Urinary bladder (tissue), 4 donors: Measurements from ENCODE around the gene LY9. TPM values are rescaled to one million over a fixed set of nuclear protein-coding genes. Genes with fewer than 3 reads are reported as not detected.

Experiments
- DNase-seq: peaks from one replicate; pipeline ENCODE4 v3.0.0-alpha.2; 2015; ENCODE audit errors: extremely low spot score
- H3K27ac ChIP-seq: one replicate; pipeline ENCODE4 v1.5.1; 2013; ENCODE audit warnings: low read depth, mild to moderate bottlenecking, moderate library complexity
- H3K36me3 ChIP-seq: one replicate; pipeline ENCODE4 v1.6.1; 2013; ENCODE audit warnings: mild to moderate bottlenecking, moderate library complexity; ENCODE audit not compliant: insufficient read depth
- H3K4me1 ChIP-seq: one replicate; pipeline ENCODE4 v1.6.1; 2013; ENCODE audit warnings: mild to moderate bottlenecking, moderate library complexity; ENCODE audit not compliant: insufficient read depth
- H3K4me3 ChIP-seq: one replicate; pipeline ENCODE4 v1.5.1; 2013; ENCODE audit warnings: low read depth, low read length
- WGBS: extraction: QIAGEN DNeasy Blood & Tissue Kit; methylation state at CpG from one replicate; pipeline ENCODE4 v1.1.7; 2013; 5-methylcytosine and 5-hydroxymethylcytosine counted together
- polyA plus RNA-seq: library from polyadenylated mRNA; stranded (reverse); fragments of 200-250 nt; gene quantifications from one replicate; pipeline ENCODE4 v1.2.3, GENCODE V29; 2013
- total RNA-seq: library from RNA; depleted of rRNA; stranded (reverse); fragments of >200 nt; gene quantifications from one replicate; pipeline ENCODE4 v1.2.3, GENCODE V29; 2014
- donor health status: healthy with polysubstance abuse.
- donor health status: healthy.

Gene LY9
- total and polyA plus RNA-seq, 2 donors: 0.11 to 0.49 TPM

GRCh38 chr1:160801836-160802580 is 6.0 kb downstream of the LY9 start:
- 94% methylated on average over 43 of the region's 43 CpGs for WGBS
- no peak overlapping the region for H3K4me3 ChIP-seq
- DNase-seq: no peak
- H3K36me3 ChIP-seq: no peaks in the 10 kb centered on the region
- H3K27ac ChIP-seq: no peak overlapping the region
- H3K4me1 ChIP-seq: no peaks in the 10 kb centered on the region

GRCh38 chr1:160806109-160806665 is 10.2 kb downstream of the LY9 start:
- H3K4me3 ChIP-seq: no peak overlapping the region
- H3K36me3 ChIP-seq: no peaks in the 10 kb centered on the region
- no peak for DNase-seq
- WGBS: 70% methylated on average over 1 of the region's 1 CpG
- no peaks in the 10 kb centered on the region for H3K4me1 ChIP-seq
- H3K27ac ChIP-seq: no peak overlapping the region

GRCh38 chr1:160806784-160807183 is 10.8 kb downstream of the LY9 start:
- no peak overlapping the region for H3K4me3 ChIP-seq
- H3K27ac ChIP-seq: no peak overlapping the region
- H3K4me1 ChIP-seq: no peaks in the 10 kb centered on the region
- no peaks in the 10 kb centered on the region for H3K36me3 ChIP-seq
- no peak for DNase-seq

- no peak overlapping the region for H3K4me3 ChIP-seq
- no peak for DNase-seq
- no peak overlapping the region for H3K27ac ChIP-seq
- no peaks in the 10 kb centered on the region for H3K36me3 ChIP-seq
- H3K4me1 ChIP-seq: no peaks in the 10 kb centered on the region
- WGBS: 80% methylated on average over 3 of the region's 3 CpGs
Measured at GRCh38 chr1:160807247-160807646, 11.3 kb downstream of the LY9 start.

GRCh38 chr1:160807738-160808137 is 11.8 kb downstream of the LY9 start:
- H3K4me3 ChIP-seq: no peak overlapping the region
- 89% methylated on average over 2 of the region's 2 CpGs for WGBS
- no peak overlapping the region for H3K27ac ChIP-seq
- no peaks in the 10 kb centered on the region for H3K36me3 ChIP-seq
- no peak for DNase-seq
- H3K4me1 ChIP-seq: no peaks in the 10 kb centered on the region

- Histone ChIP-seq H3K36me3 (no peaks in the 10 kb centered on the region), H3K27ac (no peak overlapping the region), H3K4me1 (no peaks in the 10 kb centered on the region), H3K4me3 (no peak overlapping the region)
- DNase-seq: no peak
- WGBS: 92% methylated on average over 3 of the region's 3 CpGs
Measured at GRCh38 chr1:160808289-160808688, 12.3 kb downstream of the LY9 start.

- Histone ChIP-seq H3K36me3 (no peaks in the 10 kb centered on the region), H3K27ac (no peak overlapping the region), H3K4me3 (no peak overlapping the region), H3K4me1 (no peaks in the 10 kb centered on the region)
- DNase-seq: no peak
- 27% methylated on average over 1 of the region's 1 CpG for WGBS
Measured at GRCh38 chr1:160810486-160810885, 14.5 kb downstream of the LY9 start.

- DNase-seq: no peak
- Histone ChIP-seq H3K4me3 (no peak overlapping the region), H3K4me1 (no peaks in the 10 kb centered on the region), H3K36me3 (no peaks in the 10 kb centered on the region), H3K27ac (no peak overlapping the region)
- 87% methylated on average over 2 of the region's 2 CpGs for WGBS
Measured at GRCh38 chr1:160811147-160811546, 15.2 kb downstream of the LY9 start.

GRCh38 chr1:160813215-160813614 is 17.2 kb downstream of the LY9 start:
- Histone ChIP-seq H3K36me3 (no peaks in the 10 kb centered on the region), H3K27ac (no peak overlapping the region), H3K4me1 (no peaks in the 10 kb centered on the region), H3K4me3 (no peak overlapping the region)
- 83% methylated on average over 7 of the region's 7 CpGs for whole genome bisulfite sequencing
- DNase-seq: no peak

GRCh38 chr1:160814316-160814715 is 18.3 kb downstream of the LY9 start:
- Histone ChIP-seq H3K36me3 (no peaks in the 10 kb centered on the region), H3K4me3 (no peak overlapping the region), H3K27ac (no peak overlapping the region), H3K4me1 (no peaks in the 10 kb centered on the region)
- no peak for DNase-seq
- 86% methylated on average over 6 of the region's 6 CpGs for WGBS

GRCh38 chr1:160814856-160815255 is 18.9 kb downstream of the LY9 start:
- no peaks in the 10 kb centered on the region for H3K4me1 ChIP-seq
- no peak for DNase-seq
- 89% methylated on average over 8 of the region's 8 CpGs for WGBS

GRCh38 chr1:160818207-160818937 is 22.4 kb downstream of the LY9 start:
- no peak for DNase-seq
- 54% methylated on average over 9 of the region's 9 CpGs for whole genome bisulfite sequencing
- no peaks in the 10 kb centered on the region for H3K36me3 ChIP-seq
- no peak overlapping the region for H3K27ac ChIP-seq
- no peak overlapping the region for H3K4me3 ChIP-seq
- H3K4me1 ChIP-seq: no peaks in the 10 kb centered on the region

More at GRCh38 chr1:160814856-160815255, 18.9 kb downstream of the LY9 start:
- H3K4me3 ChIP-seq: no peak overlapping the region
- no peaks in the 10 kb centered on the region for H3K36me3 ChIP-seq
- no peak overlapping the region for H3K27ac ChIP-seq

- whole genome bisulfite sequencing: 77% methylated on average over 3 of the region's 3 CpGs
- H3K4me1 ChIP-seq: no peaks in the 10 kb centered on the region
- no peak overlapping the region for H3K4me3 ChIP-seq
- no peak for DNase-seq
- H3K36me3 ChIP-seq: no peaks in the 10 kb centered on the region
- no peak overlapping the region for H3K27ac ChIP-seq
Measured at GRCh38 chr1:160819186-160819585, 23.2 kb downstream of the LY9 start.

- WGBS: 73% methylated on average over 8 of the region's 8 CpGs
- no peak overlapping the region for H3K4me3 ChIP-seq
- no peak overlapping the region for H3K27ac ChIP-seq
- H3K36me3 ChIP-seq: no peaks in the 10 kb centered on the region
- DNase-seq: no peak
- no peaks in the 10 kb centered on the region for H3K4me1 ChIP-seq
Measured at GRCh38 chr1:160821627-160822026, 25.7 kb downstream of the LY9 start.
